ENCODE data around the gene OPA1.

- no peak for TF ChIP-seq POLR2A (IDR thresholded peaks at IDR 0.05; ENCODE audit: low read depth, low read length)
- TF ChIP-seq POU2F2 (IDR thresholded peaks at IDR 0.05; ENCODE audit: low read depth, low read length): no peak
- TF ChIP-seq POLR2AphosphoS5 (IDR thresholded peaks at IDR 0.05; ENCODE audit: low read depth, low read length): no peak
- TF ChIP-seq TAF1 (IDR thresholded peaks at IDR 0.05; ENCODE audit: low read depth, low read length): no peak
- no peak for TF ChIP-seq SPI1 (IDR thresholded peaks at IDR 0.05; ENCODE audit: low read depth, low read length)
- no peak for TF ChIP-seq PAX5 (IDR thresholded peaks at IDR 0.05; ENCODE audit: insufficient read depth, low read length, severe bottlenecking)
Observed at GRCh38 chr3:193564012-193564411, 29.0 kb upstream of the OPA1 start.

Measured in GM12891 (cell line).